HEK293 (cell line): ENCODE measurements around the gene PRLHR.

Source experiments
- CTCF ChIA-PET: fragments of 350-600 bp; formaldehyde crosslinking; extraction: SDS; loops from one replicate; lab custom pipeline; 2021; ENCODE audit warnings: antibody characterized with exemption; lab: Yijun Ruan, JAX
- POLR2A ChIA-PET: fragments of 300-600 bp; formaldehyde crosslinking; extraction: SDS; loops from one replicate; lab custom pipeline; 2020; ENCODE audit warnings: antibody characterized with exemption, inconsistent platforms; lab: Yijun Ruan, JAX
- H3K27ac ChIP-seq: fragments of 200-500 bp; sonication (Bioruptor generic); 2 replicates; pipeline ENCODE4 v1.5.1; 2014; ENCODE audit warnings: low read depth, low read length, control low read depth, inconsistent platforms; ENCODE audit errors: extremely low read depth
- H3K36me3 ChIP-seq, 2 experiments: fragments of 200-500 bp in 1 of 2; sonication (Bioruptor generic) in 1 of 2; 1 replicate in 1 of 2; 2 replicates in 1 of 2; pipeline ENCODE4 v1.5.1; 2014 to 2017; ENCODE audit warnings: inconsistent platforms in 2 of 2, low read length in 2 of 2; ENCODE audit not compliant: control insufficient read depth in 2 of 2, insufficient read depth in 1 of 2
- H3K4me1 ChIP-seq: fragments of 200-500 bp; sonication (Bioruptor generic); 2 replicates; pipeline ENCODE4 v1.5.1; 2014; ENCODE audit warnings: mild to moderate bottlenecking, low read length, inconsistent platforms; ENCODE audit not compliant: control insufficient read depth, insufficient read depth
- H3K4me3 ChIP-seq: 2 replicates; pipeline ENCODE4 v1.5.1; 2011; ENCODE audit warnings: low read depth, mild to moderate bottlenecking, control low read depth, low read length, moderate library complexity
- H3K9me3 ChIP-seq: fragments of 200-500 bp; sonication (Bioruptor generic); 2 replicates; pipeline ENCODE4 v1.5.1; 2014; ENCODE audit warnings: low read depth, low read length, inconsistent platforms; ENCODE audit not compliant: control insufficient read depth, insufficient read depth
- ATF2 ChIP-seq: fragments of 450-650 bp; formaldehyde crosslinking; IDR thresholded peaks from 2 replicates; pipeline ENCODE4 v1.5.1; 2016; ENCODE audit warnings: missing biosample characterization, missing genetic modification characterization, low read depth
- HOXD13 ChIP-seq: sonication (generic); formaldehyde crosslinking; IDR thresholded peaks from 2 replicates; pipeline ENCODE4 v1.8.0; 2022; ENCODE audit warnings: missing genetic modification reagents, borderline replicate concordance
- ZBTB21 ChIP-seq: fragments of 450-650 bp; formaldehyde crosslinking; IDR thresholded peaks from 2 replicates; pipeline ENCODE4 v1.5.1; 2017; ENCODE audit warnings: missing biosample characterization, missing genetic modification characterization
- ZBTB26 ChIP-seq: fragments of 450-650 bp; formaldehyde crosslinking; optimal IDR thresholded peaks from 2 replicates; pipeline ENCODE3; 2016; ENCODE audit warnings: missing biosample characterization, mild to moderate bottlenecking, missing genetic modification characterization
- ZNF423 ChIP-seq: fragments of 450-650 bp; formaldehyde crosslinking; IDR thresholded peaks from 2 replicates; pipeline ENCODE4 v1.5.1; 2016; ENCODE audit warnings: missing biosample characterization, missing genetic modification characterization
- ZNF473 ChIP-seq: fragments of 450-650 bp; formaldehyde crosslinking; IDR thresholded peaks from 2 replicates; pipeline ENCODE4 v1.5.1; 2017; ENCODE audit warnings: missing biosample characterization, missing genetic modification characterization
- ZNF624 ChIP-seq: fragments of 450-650 bp; formaldehyde crosslinking; IDR thresholded peaks from 2 replicates; pipeline ENCODE4 v1.5.1; 2017; ENCODE audit warnings: missing biosample characterization, missing genetic modification characterization
- ZNF629 ChIP-seq: fragments of 450-650 bp; formaldehyde crosslinking; IDR thresholded peaks from 2 replicates; pipeline ENCODE4 v1.5.1; 2017; ENCODE audit warnings: missing biosample characterization, missing genetic modification characterization
- ZNF664 ChIP-seq: fragments of 450-650 bp; formaldehyde crosslinking; IDR thresholded peaks from 2 replicates; pipeline ENCODE4 v1.5.1; 2016; ENCODE audit warnings: missing biosample characterization, missing genetic modification characterization
- ZNF701 ChIP-seq: fragments of 450-650 bp; formaldehyde crosslinking; IDR thresholded peaks from 2 replicates; pipeline ENCODE4 v1.5.1; 2016; ENCODE audit warnings: missing biosample characterization, missing genetic modification characterization
- ZSCAN23 ChIP-seq: fragments of 450-650 bp; formaldehyde crosslinking; IDR thresholded peaks from 2 replicates; pipeline ENCODE4 v1.5.1; 2016; ENCODE audit warnings: missing biosample characterization, missing genetic modification characterization
- TF ChIP-seq, protein P1 (sequence below): IDR thresholded peaks from 2 replicates; pipeline ENCODE4 v1.6.1; 2011; ENCODE audit warnings: mild to moderate bottlenecking, low read depth, low read length, borderline replicate concordance
- TF ChIP-seq, protein P2 (sequence below): fragments of 450-650 bp; formaldehyde crosslinking; IDR thresholded peaks from 2 replicates; pipeline ENCODE4 v1.5.1; 2016; ENCODE audit warnings: missing biosample characterization, missing genetic modification characterization
- TF ChIP-seq, protein P3 (sequence below): fragments of 450-650 bp; formaldehyde crosslinking; IDR thresholded peaks from 2 replicates; pipeline ENCODE4 v1.5.1; 2016; ENCODE audit warnings: missing biosample characterization, missing genetic modification characterization, borderline replicate concordance

Gene PRLHR

DNA sequence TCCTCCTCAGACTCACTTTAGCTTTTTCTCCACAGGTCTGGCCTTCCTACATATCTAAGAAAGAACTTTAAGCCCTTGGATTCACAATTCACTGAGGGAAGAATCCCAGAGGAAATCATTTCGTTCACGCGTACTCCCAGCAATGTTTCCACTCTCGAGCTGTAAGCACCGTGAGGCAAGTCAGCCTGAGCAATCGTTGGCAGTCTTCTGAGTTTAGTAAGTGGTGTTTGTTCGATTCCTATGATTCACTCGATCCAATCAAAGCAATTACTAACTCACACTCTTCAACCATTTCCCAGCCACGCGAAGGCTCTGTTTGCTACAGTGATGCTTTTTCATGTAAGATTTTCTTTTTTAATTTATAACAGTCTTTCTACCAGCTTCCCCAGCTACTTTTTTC lies 10.2 kb upstream of the PRLHR start:
- no peaks in the 10 kb centered on the region for H3K9me3 ChIP-seq

More for the DNA sequence above, 10.2 kb upstream of the PRLHR start:
- Histone ChIP-seq H3K27ac (no peak overlapping the region), H3K4me1 (no peaks in the 10 kb centered on the region), H3K36me3 (no peaks in the 10 kb centered on the region), H3K4me3 (no peak overlapping the region)
- TF ChIP-seq ZBTB26 (no peak), ATF2 (no peak), ZNF629 (tag by site-specific recombination) (no peak), ZBTB21 (tag by site-specific recombination) (no peak), ZNF664 (tag by site-specific recombination) (no peak), ZNF701 (no peak), ZNF624 (tag by site-specific recombination) (no peak), ZNF473 (tag by site-specific recombination) (no peak), ZNF423 (no peak), HOXD13 (CRISPR knock-in tag) (no peak), ZSCAN23 (no peak)
- TF ChIP-seq, protein P1, sequence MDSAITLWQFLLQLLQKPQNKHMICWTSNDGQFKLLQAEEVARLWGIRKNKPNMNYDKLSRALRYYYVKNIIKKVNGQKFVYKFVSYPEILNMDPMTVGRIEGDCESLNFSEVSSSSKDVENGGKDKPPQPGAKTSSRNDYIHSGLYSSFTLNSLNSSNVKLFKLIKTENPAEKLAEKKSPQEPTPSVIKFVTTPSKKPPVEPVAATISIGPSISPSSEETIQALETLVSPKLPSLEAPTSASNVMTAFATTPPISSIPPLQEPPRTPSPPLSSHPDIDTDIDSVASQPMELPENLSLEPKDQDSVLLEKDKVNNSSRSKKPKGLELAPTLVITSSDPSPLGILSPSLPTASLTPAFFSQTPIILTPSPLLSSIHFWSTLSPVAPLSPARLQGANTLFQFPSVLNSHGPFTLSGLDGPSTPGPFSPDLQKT, result no peak
- TF ChIP-seq, protein P2, sequence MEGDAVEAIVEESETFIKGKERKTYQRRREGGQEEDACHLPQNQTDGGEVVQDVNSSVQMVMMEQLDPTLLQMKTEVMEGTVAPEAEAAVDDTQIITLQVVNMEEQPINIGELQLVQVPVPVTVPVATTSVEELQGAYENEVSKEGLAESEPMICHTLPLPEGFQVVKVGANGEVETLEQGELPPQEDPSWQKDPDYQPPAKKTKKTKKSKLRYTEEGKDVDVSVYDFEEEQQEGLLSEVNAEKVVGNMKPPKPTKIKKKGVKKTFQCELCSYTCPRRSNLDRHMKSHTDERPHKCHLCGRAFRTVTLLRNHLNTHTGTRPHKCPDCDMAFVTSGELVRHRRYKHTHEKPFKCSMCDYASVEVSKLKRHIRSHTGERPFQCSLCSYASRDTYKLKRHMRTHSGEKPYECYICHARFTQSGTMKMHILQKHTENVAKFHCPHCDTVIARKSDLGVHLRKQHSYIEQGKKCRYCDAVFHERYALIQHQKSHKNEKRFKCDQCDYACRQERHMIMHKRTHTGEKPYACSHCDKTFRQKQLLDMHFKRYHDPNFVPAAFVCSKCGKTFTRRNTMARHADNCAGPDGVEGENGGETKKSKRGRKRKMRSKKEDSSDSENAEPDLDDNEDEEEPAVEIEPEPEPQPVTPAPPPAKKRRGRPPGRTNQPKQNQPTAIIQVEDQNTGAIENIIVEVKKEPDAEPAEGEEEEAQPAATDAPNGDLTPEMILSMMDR (tag by site-specific recombination), result no peak
- TF ChIP-seq, protein P3, sequence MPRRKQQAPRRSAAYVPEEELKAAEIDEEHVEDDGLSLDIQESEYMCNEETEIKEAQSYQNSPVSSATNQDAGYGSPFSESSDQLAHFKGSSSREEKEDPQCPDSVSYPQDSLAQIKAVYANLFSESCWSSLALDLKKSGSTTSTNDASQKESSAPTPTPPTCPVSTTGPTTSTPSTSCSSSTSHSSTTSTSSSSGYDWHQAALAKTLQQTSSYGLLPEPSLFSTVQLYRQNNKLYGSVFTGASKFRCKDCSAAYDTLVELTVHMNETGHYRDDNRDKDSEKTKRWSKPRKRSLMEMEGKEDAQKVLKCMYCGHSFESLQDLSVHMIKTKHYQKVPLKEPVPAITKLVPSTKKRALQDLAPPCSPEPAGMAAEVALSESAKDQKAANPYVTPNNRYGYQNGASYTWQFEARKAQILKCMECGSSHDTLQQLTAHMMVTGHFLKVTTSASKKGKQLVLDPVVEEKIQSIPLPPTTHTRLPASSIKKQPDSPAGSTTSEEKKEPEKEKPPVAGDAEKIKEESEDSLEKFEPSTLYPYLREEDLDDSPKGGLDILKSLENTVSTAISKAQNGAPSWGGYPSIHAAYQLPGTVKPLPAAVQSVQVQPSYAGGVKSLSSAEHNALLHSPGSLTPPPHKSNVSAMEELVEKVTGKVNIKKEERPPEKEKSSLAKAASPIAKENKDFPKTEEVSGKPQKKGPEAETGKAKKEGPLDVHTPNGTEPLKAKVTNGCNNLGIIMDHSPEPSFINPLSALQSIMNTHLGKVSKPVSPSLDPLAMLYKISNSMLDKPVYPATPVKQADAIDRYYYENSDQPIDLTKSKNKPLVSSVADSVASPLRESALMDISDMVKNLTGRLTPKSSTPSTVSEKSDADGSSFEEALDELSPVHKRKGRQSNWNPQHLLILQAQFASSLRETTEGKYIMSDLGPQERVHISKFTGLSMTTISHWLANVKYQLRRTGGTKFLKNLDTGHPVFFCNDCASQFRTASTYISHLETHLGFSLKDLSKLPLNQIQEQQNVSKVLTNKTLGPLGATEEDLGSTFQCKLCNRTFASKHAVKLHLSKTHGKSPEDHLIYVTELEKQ (tag by site-specific recombination), result no peak
- ChIA-PET POLR2A (interaction anchor here (1.1 kb wide), 1 partner anchor 149 kb away, joined by 3 read pairs; the partner anchor contains the start of gene CACUL1), CTCF (interaction anchor here (0.6 to 1.1 kb wide), 2 partner anchors 20 to 184 kb away, joined by 3 read pairs; no protein-coding TSS in a partner anchor)
